Activated CD4-positive, alpha-beta T cell treated with anti-CD3 and anti-CD28 coated beads, Interleukin-2, Interleukin-4, amounts not matched to agents 100 ng/mL and 50 ng/mL, durations not matched to agents 16 hours and 8 hours (primary cell): ENCODE measurements around the gene PTPN23.
"Not testable (repeated sequence)": the region's sequence is repeated elsewhere in the genome, so short reads cannot be mapped to it uniquely, and the experiment has no call there.

Experiments
- DNase-seq: peaks from one replicate; pipeline ENCODE4 v3.0.0-alpha.2; 2020; ENCODE audit warnings: low spot score

PTPN23 gene

GRCh38 chr3:47441796-47442551 is 61.2 kb downstream of the PTPN23 start:
- no peak for DNase-seq

- no peak for DNase-seq
These were observed 62.8 kb downstream of the PTPN23 start for GRCh38 chr3:47443611-47443995.

GRCh38 chr3:47444103-47444502 is 63.3 kb downstream of the PTPN23 start:
- DNase-seq = no peak

GRCh38 chr3:47452453-47453215 is 71.8 kb downstream of the PTPN23 start:
- DNase-seq = no peak

- DNase-seq = no peak
These were observed 75.1 kb downstream of the PTPN23 start for GRCh38 chr3:47455806-47456452.

GRCh38 chr3:47456984-47457383 is 76.2 kb downstream of the PTPN23 start:
- DNase-seq = no peak

- not testable (repeated sequence) for DNase-seq
These were observed 78.8 kb downstream of the PTPN23 start for GRCh38 chr3:47459534-47460085.
